ENCODE measurements around the gene TMEM17.

Gene TMEM17

GRCh38 chr2:62452701-62453454 is 53.1 kb downstream of the TMEM17 start:
- DNase-seq, result no peak

DNA sequence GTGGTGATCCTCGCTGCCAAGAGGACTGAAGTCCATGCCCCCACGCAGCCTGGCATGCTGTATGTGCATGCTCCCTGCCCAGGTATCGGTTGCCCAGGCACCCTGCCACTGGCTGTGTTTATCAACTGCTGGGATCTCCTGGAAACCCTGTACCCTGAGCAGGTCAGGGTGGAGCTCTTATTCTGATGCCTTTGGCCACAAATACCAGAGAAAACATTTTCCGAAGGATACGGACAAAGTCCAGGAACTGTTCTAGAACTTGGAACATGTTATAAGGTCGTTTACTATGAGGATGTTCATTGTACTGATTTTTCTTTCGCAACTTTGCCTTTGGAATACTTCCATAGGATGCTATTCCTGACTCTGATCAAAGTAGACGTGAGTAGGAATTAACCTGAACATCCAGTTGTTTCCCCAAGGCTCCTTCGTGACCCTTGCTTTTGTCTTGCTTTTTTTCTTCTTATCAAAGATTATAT is 55.2 kb downstream of the TMEM17 start:
- no peak for DNase-seq

Measured in right hindlimb (tissue), 1 donor.